Measurements from ENCODE around the gene RAB6B.

RAB6B gene

DNA sequence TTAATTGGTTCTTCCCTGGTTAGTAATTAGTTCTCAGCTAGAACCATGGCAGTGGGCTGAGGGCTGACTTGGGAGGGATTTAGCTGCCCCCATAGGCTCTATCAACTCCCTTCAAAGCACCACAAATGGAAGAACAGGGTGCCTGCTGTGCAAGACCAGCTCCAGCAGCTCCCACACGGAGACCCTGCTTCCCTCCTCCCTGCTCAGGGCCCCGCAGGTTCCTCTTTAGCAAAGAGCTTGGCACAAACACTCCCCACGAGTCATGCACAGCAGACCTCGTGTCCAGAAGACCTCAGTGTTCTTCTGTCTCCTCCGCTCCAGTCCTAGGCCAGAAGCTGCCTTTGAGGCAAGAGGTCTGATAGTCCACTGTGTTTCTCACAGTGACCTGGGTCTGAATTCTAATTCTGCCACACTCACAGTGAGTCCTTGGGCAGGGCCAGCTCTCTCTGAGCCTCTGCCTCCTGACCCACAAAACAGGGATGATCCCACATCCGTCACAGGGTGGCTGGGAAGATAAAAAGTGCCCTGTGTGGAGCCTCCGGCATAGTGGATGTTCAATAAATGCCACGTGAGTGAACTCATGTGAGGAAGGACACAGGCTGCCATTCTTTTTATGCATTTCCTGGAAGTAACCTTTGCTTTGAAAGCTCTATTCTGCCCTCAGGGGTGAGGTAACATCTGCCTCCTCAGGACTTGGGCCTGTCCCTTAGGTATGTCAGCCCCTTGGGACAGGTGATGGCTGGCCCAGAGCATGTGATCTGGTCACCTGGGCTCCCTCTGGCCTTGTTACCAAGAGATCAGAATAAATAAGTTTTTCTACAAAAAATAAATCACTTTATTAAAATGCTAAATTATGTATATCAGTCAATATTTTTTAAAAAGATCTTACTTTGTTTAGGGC lies 7.6 kb downstream of the RAB6B start:
- TF ChIP-seq ZFP30 (CRISPR knock-in tag; IDR thresholded peaks at IDR 0.05), result no peak
- TF ChIP-seq SNAI2 (CRISPR knock-in tag; IDR thresholded peaks at IDR 0.05), result no peak
- no peak for TF ChIP-seq TCF4 (CRISPR knock-in tag; IDR thresholded peaks at IDR 0.05; ENCODE audit: borderline replicate concordance)
- no peak for TF ChIP-seq PATZ1 (CRISPR knock-in tag; IDR thresholded peaks at IDR 0.05; ENCODE audit: borderline replicate concordance)
- TF ChIP-seq ZNF565 (CRISPR knock-in tag; conservative IDR thresholded peaks at IDR 0.05; ENCODE audit: low read depth), result no peak
- ATAC-seq, result no peak

DNA sequence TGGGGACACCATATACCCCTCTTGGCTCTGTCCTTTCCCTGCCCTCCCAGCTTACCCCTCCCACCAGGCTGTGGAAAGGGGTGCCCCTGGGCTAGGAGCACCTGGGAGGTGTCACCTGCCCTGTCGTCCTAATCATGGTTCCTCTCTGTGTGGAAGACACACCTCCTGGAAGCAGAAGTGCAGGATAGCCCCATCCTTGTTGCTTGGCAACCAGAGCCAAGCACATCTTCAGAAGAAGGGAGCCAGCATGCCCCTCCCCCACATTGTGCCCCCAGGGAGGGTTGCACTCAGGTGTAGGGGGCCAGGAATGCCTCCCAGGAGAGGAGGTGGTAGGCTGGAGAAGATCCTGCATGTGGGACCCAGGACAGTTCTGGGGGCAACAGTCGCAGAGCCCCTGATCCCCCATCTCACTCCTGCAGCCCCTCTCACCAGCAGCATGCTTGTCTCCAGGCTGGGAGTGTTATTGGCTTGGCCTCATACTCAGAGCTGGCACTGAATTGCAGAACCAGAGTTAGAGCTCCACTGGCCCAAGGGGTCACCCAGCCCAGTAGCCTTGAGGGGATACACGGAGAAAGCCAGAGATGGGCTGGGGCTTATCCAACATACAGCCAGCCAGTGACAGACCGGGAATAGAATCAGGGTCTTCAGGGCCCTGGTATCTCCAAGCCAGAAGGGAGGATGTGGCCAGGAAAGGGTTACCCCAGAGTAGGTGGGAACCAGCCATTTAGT lies 8.4 kb downstream of the RAB6B start:
- TF ChIP-seq CSDC2 (CRISPR knock-in tag; IDR thresholded peaks at IDR 0.05) (no peak), ZFP3 (CRISPR knock-in tag; IDR thresholded peaks at IDR 0.05) (no peak), BACH2 (CRISPR knock-in tag; IDR thresholded peaks at IDR 0.05; ENCODE audit: borderline replicate concordance) (no peak), TOX (CRISPR knock-in tag; IDR thresholded peaks at IDR 0.05; ENCODE audit: borderline replicate concordance) (no peak), ISL1 (CRISPR knock-in tag; IDR thresholded peaks at IDR 0.05) (no peak), TCF4 (CRISPR knock-in tag; IDR thresholded peaks at IDR 0.05; ENCODE audit: borderline replicate concordance) (no peak), ESRRG (CRISPR knock-in tag; IDR thresholded peaks at IDR 0.05) (no peak), CREB5 (CRISPR knock-in tag; IDR thresholded peaks at IDR 0.05; ENCODE audit: low read depth) (no peak), ZFP30 (CRISPR knock-in tag; IDR thresholded peaks at IDR 0.05) (no peak), RARB (CRISPR knock-in tag; IDR thresholded peaks at IDR 0.05) (no peak), PPARA (CRISPR knock-in tag; IDR thresholded peaks at IDR 0.05; ENCODE audit: borderline replicate concordance) (no peak), OSR1 (CRISPR knock-in tag; IDR thresholded peaks at IDR 0.05) (no peak), GLIS3 (CRISPR knock-in tag; IDR thresholded peaks at IDR 0.05) (no peak)
- TF ChIP-seq, protein P1, sequence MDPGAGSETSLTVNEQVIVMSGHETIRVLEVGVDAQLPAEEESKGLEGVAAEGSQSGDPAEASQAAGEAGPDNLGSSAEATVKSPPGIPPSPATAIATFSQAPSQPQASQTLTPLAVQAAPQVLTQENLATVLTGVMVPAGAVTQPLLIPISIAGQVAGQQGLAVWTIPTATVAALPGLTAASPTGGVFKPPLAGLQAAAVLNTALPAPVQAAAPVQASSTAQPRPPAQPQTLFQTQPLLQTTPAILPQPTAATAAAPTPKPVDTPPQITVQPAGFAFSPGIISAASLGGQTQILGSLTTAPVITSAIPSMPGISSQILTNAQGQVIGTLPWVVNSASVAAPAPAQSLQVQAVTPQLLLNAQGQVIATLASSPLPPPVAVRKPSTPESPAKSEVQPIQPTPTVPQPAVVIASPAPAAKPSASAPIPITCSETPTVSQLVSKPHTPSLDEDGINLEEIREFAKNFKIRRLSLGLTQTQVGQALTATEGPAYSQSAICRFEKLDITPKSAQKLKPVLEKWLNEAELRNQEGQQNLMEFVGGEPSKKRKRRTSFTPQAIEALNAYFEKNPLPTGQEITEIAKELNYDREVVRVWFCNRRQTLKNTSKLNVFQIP (CRISPR knock-in tag; IDR thresholded peaks at IDR 0.05; ENCODE audit: borderline replicate concordance, low read depth), result no peak
- TF ChIP-seq, protein P2, sequence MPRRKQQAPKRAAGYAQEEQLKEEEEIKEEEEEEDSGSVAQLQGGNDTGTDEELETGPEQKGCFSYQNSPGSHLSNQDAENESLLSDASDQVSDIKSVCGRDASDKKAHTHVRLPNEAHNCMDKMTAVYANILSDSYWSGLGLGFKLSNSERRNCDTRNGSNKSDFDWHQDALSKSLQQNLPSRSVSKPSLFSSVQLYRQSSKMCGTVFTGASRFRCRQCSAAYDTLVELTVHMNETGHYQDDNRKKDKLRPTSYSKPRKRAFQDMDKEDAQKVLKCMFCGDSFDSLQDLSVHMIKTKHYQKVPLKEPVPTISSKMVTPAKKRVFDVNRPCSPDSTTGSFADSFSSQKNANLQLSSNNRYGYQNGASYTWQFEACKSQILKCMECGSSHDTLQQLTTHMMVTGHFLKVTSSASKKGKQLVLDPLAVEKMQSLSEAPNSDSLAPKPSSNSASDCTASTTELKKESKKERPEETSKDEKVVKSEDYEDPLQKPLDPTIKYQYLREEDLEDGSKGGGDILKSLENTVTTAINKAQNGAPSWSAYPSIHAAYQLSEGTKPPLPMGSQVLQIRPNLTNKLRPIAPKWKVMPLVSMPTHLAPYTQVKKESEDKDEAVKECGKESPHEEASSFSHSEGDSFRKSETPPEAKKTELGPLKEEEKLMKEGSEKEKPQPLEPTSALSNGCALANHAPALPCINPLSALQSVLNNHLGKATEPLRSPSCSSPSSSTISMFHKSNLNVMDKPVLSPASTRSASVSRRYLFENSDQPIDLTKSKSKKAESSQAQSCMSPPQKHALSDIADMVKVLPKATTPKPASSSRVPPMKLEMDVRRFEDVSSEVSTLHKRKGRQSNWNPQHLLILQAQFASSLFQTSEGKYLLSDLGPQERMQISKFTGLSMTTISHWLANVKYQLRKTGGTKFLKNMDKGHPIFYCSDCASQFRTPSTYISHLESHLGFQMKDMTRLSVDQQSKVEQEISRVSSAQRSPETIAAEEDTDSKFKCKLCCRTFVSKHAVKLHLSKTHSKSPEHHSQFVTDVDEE (CRISPR knock-in tag; IDR thresholded peaks at IDR 0.05), result no peak
- ATAC-seq, result no peak

- TF ChIP-seq ZNF565 (CRISPR knock-in tag; conservative IDR thresholded peaks at IDR 0.05; ENCODE audit: low read depth) (no peak), ZC3H10 (CRISPR knock-in tag; IDR thresholded peaks at IDR 0.05) (no peak), PATZ1 (CRISPR knock-in tag; IDR thresholded peaks at IDR 0.05; ENCODE audit: borderline replicate concordance) (no peak), RARB (CRISPR knock-in tag; IDR thresholded peaks at IDR 0.05) (no peak), CSDC2 (CRISPR knock-in tag; IDR thresholded peaks at IDR 0.05) (no peak), TCF4 (CRISPR knock-in tag; IDR thresholded peaks at IDR 0.05; ENCODE audit: borderline replicate concordance) (no peak), ISL1 (CRISPR knock-in tag; IDR thresholded peaks at IDR 0.05) (no peak), BACH2 (CRISPR knock-in tag; IDR thresholded peaks at IDR 0.05; ENCODE audit: borderline replicate concordance) (no peak), ESRRG (CRISPR knock-in tag; IDR thresholded peaks at IDR 0.05) (no peak), ARNTL (CRISPR knock-in tag; IDR thresholded peaks at IDR 0.05; ENCODE audit: borderline replicate concordance, low read depth) (no peak), OSR1 (CRISPR knock-in tag; IDR thresholded peaks at IDR 0.05) (no peak), PPARA (CRISPR knock-in tag; IDR thresholded peaks at IDR 0.05; ENCODE audit: borderline replicate concordance) (no peak)
- TF ChIP-seq, protein P1 (CRISPR knock-in tag; IDR thresholded peaks at IDR 0.05; ENCODE audit: borderline replicate concordance, low read depth), result no peak
Observed at GRCh38 chr3:133886031-133886722, 9.5 kb downstream of the RAB6B start.

More at GRCh38 chr3:133886031-133886722, 9.5 kb downstream of the RAB6B start:
- no peak for ATAC-seq

All from SK-N-SH treated with all-trans-retinoic acid at 6 μM for 48 hours (cell line).